WTC11 (cell line): Measurements from ENCODE around the gene WDR90. TPM values are rescaled to one million over a fixed set of nuclear protein-coding genes. Genes with fewer than 3 reads are reported as not detected.

ENCODE experiments used
- ATAC-seq: fragments of 200-7000 bp; cut with Tn5 transposase; 2 replicates; pipeline ENCODE4 v1.10.0; 2021; ENCODE audit warnings: mild to moderate bottlenecking, moderate library complexity
- CTCF ChIA-PET: fragments of 300-600 bp; sonication (Branson Sonifier 250); formaldehyde crosslinking; loops from one replicate; lab custom pipeline; 2021; ENCODE audit warnings: antibody characterized with exemption; lab: Charles Lee
- POLR2A ChIA-PET: fragments of 350-600 bp; sonication (Branson Sonifier 250); formaldehyde crosslinking; loops from one replicate; lab custom pipeline; 2021; ENCODE audit warnings: antibody characterized with exemption; lab: Charles Lee
- DNase-seq: peaks from one replicate; pipeline ENCODE4 v3.0.0; 2021; ENCODE audit warnings: low spot score
- H3K27ac Mint-ChIP-seq: 2 replicates; pipeline ENCODE4 v1.8.0; 2021; ENCODE audit warnings: mixed read lengths
- H3K27me3 Mint-ChIP-seq: 2 replicates; pipeline ENCODE4 v1.8.0; 2021; ENCODE audit warnings: low read depth, mild to moderate bottlenecking, moderate library complexity, mixed read lengths
- H3K36me3 Mint-ChIP-seq: 2 replicates; pipeline ENCODE4 v1.8.0; 2021; ENCODE audit warnings: mixed read lengths
- H3K4me1 Mint-ChIP-seq: 2 replicates; pipeline ENCODE4 v1.8.0; 2022; ENCODE audit warnings: mixed read lengths
- H3K4me3 Mint-ChIP-seq: 2 replicates; pipeline ENCODE4 v1.8.0; 2021; ENCODE audit warnings: mild to moderate bottlenecking, moderate library complexity, mixed read lengths
- H3K9me3 Mint-ChIP-seq: 2 replicates; pipeline ENCODE4 v1.8.0; 2021; ENCODE audit warnings: mixed read lengths
- HMGA2 ChIP-seq: fragments of 250-450 bp; sonication (Bioruptor Pico); IDR thresholded peaks from 2 replicates; pipeline ENCODE4 v1.4.0; 2021; ENCODE audit warnings: mild to moderate bottlenecking, moderate library complexity
- NFE2L1 ChIP-seq: sonication (generic); formaldehyde crosslinking; IDR thresholded peaks from 2 replicates; pipeline ENCODE4 v1.8.1; 2023; ENCODE audit warnings: missing genetic modification reagents
- NFYB ChIP-seq: sonication (generic); formaldehyde crosslinking; conservative IDR thresholded peaks from 2 replicates; pipeline ENCODE4 v1.8.0; 2022; ENCODE audit warnings: low read depth, missing genetic modification reagents
- SP1 ChIP-seq: sonication (generic); formaldehyde crosslinking; conservative IDR thresholded peaks from 2 replicates; pipeline ENCODE4 v1.8.1; 2022; ENCODE audit warnings: missing genetic modification reagents
- TCF7 ChIP-seq: sonication (generic); formaldehyde crosslinking; IDR thresholded peaks from 2 replicates; pipeline ENCODE4 v1.8.0; 2022; ENCODE audit warnings: mild to moderate bottlenecking, low read depth, missing genetic modification reagents, moderate library complexity
- TEAD4 ChIP-seq: sonication (generic); formaldehyde crosslinking; IDR thresholded peaks from 2 replicates; pipeline ENCODE4 v1.8.0; 2022; ENCODE audit warnings: mild to moderate bottlenecking, missing genetic modification reagents
- USF2 ChIP-seq: sonication (generic); formaldehyde crosslinking; IDR thresholded peaks from 2 replicates; pipeline ENCODE4 v1.8.1; 2023; ENCODE audit warnings: mild to moderate bottlenecking, missing genetic modification reagents, moderate library complexity
- ZMAT4 ChIP-seq: fragments of 250-450 bp; sonication (Bioruptor Pico); IDR thresholded peaks from 2 replicates; pipeline ENCODE4 v1.9.0; 2021; ENCODE audit warnings: mild to moderate bottlenecking
- ZNF263 ChIP-seq: sonication (generic); formaldehyde crosslinking; IDR thresholded peaks from 2 replicates; pipeline ENCODE4 v1.8.1; 2022; ENCODE audit warnings: low read depth, mild to moderate bottlenecking, moderate library complexity, missing genetic modification reagents
- ZNF671 ChIP-seq: fragments of 250-450 bp; sonication (Bioruptor Pico); IDR thresholded peaks from 2 replicates; pipeline ENCODE4 v1.8.0; 2021; ENCODE audit warnings: mild to moderate bottlenecking
- total RNA-seq: library from RNA; stranded (reverse); gene quantifications from 3 replicates; pipeline ENCODE4 v1.2.3, GENCODE V29; 2021
- TF ChIP-seq, protein P1 (sequence below): sonication (generic); formaldehyde crosslinking; IDR thresholded peaks from 2 replicates; pipeline ENCODE4 v1.8.0; 2022; ENCODE audit warnings: mild to moderate bottlenecking, missing genetic modification reagents
- TF ChIP-seq, protein P2 (sequence below): fragments of 250-450 bp; sonication (Bioruptor Pico); IDR thresholded peaks from 2 replicates; pipeline ENCODE4 v1.9.0; 2021; ENCODE audit warnings: mild to moderate bottlenecking
- TF ChIP-seq, protein P3 (sequence below): fragments of 200-600 bp; IDR thresholded peaks from 2 replicates; pipeline ENCODE4 v1.8.0; 2022; ENCODE audit warnings: antibody characterized with exemption
- TF ChIP-seq, protein P4 (sequence below): fragments of 250-450 bp; sonication (Bioruptor Pico); IDR thresholded peaks from 2 replicates; pipeline ENCODE4 v1.9.0; 2021; ENCODE audit warnings: mild to moderate bottlenecking, borderline replicate concordance
- TF ChIP-seq, protein P5 (sequence below): sonication (generic); formaldehyde crosslinking; IDR thresholded peaks from 2 replicates; pipeline ENCODE4 v1.8.1; 2022; ENCODE audit warnings: mild to moderate bottlenecking, missing genetic modification reagents, moderate library complexity, borderline replicate concordance

WDR90 gene
- total RNA-seq, 1 experiment from 2014 or later = 75.8 TPM

DNA sequence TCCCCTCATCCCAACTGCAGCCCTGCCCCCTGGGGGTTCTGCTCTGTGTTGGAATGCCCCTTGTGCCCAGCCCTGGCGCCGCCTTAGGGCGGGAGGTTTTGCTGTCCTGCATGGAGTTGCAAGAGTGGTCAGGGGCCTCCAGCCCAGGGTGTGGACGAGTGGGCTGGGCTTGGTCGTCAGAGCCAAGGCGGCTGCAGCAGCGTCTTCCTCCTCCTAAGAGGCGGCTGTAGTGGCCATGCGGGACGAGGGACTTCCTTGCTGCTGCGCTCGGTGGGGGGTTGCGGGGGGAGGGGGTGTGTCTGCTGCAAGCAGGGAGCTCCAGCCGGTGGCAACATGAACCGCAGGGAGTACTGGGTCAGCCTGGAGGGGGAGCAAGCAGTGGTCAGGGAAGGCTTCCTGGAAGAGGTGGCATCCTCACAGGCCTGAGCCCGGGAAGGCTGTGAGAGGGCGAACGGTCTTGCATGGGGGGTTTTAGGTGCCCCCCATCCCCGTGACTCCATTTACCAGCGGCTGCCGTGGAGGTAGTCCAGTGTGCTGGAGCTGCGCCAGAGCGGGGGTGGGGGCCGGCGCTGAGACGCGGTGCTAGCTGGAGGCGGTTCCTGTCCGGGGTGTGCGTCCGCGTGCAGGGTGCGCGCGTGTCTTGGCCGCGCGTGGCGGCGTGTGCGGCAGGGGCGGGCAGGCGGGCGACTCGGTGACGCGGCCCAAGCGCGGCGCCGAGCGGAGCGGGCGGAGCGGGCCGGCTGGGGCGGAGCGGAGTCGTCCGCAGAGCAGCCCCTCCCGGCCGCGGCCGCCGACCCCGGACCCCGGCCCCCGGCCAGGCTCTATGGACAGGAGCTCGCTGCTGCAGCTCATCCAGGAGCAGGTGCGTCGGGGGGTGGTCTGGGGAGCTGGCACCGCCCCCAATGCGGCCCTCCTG, 26.1 kb downstream of the WDR90 start, which contains the start of gene RHBDL1 (continued):
- TF ChIP-seq, protein P1, sequence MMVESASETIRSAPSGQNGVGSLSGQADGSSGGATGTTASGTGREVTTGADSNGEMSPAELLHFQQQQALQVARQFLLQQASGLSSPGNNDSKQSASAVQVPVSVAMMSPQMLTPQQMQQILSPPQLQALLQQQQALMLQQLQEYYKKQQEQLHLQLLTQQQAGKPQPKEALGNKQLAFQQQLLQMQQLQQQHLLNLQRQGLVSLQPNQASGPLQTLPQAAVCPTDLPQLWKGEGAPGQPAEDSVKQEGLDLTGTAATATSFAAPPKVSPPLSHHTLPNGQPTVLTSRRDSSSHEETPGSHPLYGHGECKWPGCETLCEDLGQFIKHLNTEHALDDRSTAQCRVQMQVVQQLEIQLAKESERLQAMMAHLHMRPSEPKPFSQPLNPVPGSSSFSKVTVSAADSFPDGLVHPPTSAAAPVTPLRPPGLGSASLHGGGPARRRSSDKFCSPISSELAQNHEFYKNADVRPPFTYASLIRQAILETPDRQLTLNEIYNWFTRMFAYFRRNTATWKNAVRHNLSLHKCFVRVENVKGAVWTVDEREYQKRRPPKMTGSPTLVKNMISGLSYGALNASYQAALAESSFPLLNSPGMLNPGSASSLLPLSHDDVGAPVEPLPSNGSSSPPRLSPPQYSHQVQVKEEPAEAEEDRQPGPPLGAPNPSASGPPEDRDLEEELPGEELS = 0 out of 2 replicates have a peak, but pooled peaks have one; percentile 22
- TF ChIP-seq NFE2L1 (CRISPR knock-in tag) = no peak
- TF ChIP-seq, all 79 proteins: peak for 16

- no peak overlapping the region for H3K27ac Mint-ChIP-seq
- ATAC-seq = no peak
Measured at GRCh38 chr16:675884-676564, 26.9 kb downstream of the WDR90 start.

DNA sequence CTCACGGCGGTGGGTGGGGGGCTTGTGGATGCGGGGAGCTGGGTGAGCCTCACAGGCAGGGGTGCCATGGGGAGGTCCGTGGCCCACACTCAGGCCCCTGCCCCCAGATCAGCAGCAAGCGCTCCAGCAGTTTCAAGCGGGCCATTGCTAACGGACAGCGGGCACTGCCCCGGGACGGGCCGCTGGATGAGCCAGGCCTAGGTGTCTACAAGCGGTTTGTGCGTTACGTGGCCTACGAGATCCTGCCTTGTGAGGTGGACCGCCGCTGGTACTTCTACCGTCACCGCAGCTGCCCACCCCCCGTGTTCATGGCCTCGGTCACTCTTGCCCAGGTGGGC, 27.4 kb downstream of the WDR90 start:
- Mint-ChIP-seq H3K9me3 (no peaks in the 10 kb centered on the region), H3K36me3 (peaks cover 10% of the 10 kb centered on the region), H3K4me1 (peaks cover 21% of the 10 kb centered on the region), H3K4me3 (no peak overlapping the region; the same call in 1 of the 2 replicates), H3K27me3 (no peaks in the 10 kb centered on the region), H3K27ac (no peak overlapping the region)
- ChIA-PET POLR2A (interaction anchor here (1.1 kb wide), 1 partner anchor 91 kb away, joined by 3 read pairs; no protein-coding TSS in a partner anchor), CTCF (interaction anchor here (0.5 to 2.8 kb wide), 12 partner anchors 9 to 1240 kb away, joined by 3 to 16 read pairs (median 6); partner anchors contain the start of genes RHOT2, WDR24 and WDR90)
- no peak for ATAC-seq
- DNase-seq = no peak
- TF ChIP-seq NFYB (CRISPR knock-in tag) (no peak), ZNF671 (CRISPR knock-in tag) (no peak), SP1 (CRISPR knock-in tag) (no peak), USF2 (no peak), TEAD4 (CRISPR knock-in tag) (no peak), HMGA2 (CRISPR knock-in tag) (no peak), TCF7 (CRISPR knock-in tag) (no peak), ZMAT4 (CRISPR knock-in tag) (no peak), ZNF263 (no peak)
- TF ChIP-seq, protein P2, sequence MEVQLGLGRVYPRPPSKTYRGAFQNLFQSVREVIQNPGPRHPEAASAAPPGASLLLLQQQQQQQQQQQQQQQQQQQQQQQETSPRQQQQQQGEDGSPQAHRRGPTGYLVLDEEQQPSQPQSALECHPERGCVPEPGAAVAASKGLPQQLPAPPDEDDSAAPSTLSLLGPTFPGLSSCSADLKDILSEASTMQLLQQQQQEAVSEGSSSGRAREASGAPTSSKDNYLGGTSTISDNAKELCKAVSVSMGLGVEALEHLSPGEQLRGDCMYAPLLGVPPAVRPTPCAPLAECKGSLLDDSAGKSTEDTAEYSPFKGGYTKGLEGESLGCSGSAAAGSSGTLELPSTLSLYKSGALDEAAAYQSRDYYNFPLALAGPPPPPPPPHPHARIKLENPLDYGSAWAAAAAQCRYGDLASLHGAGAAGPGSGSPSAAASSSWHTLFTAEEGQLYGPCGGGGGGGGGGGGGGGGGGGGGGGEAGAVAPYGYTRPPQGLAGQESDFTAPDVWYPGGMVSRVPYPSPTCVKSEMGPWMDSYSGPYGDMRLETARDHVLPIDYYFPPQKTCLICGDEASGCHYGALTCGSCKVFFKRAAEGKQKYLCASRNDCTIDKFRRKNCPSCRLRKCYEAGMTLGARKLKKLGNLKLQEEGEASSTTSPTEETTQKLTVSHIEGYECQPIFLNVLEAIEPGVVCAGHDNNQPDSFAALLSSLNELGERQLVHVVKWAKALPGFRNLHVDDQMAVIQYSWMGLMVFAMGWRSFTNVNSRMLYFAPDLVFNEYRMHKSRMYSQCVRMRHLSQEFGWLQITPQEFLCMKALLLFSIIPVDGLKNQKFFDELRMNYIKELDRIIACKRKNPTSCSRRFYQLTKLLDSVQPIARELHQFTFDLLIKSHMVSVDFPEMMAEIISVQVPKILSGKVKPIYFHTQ = no peak
- TF ChIP-seq, protein P3, sequence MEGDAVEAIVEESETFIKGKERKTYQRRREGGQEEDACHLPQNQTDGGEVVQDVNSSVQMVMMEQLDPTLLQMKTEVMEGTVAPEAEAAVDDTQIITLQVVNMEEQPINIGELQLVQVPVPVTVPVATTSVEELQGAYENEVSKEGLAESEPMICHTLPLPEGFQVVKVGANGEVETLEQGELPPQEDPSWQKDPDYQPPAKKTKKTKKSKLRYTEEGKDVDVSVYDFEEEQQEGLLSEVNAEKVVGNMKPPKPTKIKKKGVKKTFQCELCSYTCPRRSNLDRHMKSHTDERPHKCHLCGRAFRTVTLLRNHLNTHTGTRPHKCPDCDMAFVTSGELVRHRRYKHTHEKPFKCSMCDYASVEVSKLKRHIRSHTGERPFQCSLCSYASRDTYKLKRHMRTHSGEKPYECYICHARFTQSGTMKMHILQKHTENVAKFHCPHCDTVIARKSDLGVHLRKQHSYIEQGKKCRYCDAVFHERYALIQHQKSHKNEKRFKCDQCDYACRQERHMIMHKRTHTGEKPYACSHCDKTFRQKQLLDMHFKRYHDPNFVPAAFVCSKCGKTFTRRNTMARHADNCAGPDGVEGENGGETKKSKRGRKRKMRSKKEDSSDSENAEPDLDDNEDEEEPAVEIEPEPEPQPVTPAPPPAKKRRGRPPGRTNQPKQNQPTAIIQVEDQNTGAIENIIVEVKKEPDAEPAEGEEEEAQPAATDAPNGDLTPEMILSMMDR = no peak
- TF ChIP-seq, protein P4, sequence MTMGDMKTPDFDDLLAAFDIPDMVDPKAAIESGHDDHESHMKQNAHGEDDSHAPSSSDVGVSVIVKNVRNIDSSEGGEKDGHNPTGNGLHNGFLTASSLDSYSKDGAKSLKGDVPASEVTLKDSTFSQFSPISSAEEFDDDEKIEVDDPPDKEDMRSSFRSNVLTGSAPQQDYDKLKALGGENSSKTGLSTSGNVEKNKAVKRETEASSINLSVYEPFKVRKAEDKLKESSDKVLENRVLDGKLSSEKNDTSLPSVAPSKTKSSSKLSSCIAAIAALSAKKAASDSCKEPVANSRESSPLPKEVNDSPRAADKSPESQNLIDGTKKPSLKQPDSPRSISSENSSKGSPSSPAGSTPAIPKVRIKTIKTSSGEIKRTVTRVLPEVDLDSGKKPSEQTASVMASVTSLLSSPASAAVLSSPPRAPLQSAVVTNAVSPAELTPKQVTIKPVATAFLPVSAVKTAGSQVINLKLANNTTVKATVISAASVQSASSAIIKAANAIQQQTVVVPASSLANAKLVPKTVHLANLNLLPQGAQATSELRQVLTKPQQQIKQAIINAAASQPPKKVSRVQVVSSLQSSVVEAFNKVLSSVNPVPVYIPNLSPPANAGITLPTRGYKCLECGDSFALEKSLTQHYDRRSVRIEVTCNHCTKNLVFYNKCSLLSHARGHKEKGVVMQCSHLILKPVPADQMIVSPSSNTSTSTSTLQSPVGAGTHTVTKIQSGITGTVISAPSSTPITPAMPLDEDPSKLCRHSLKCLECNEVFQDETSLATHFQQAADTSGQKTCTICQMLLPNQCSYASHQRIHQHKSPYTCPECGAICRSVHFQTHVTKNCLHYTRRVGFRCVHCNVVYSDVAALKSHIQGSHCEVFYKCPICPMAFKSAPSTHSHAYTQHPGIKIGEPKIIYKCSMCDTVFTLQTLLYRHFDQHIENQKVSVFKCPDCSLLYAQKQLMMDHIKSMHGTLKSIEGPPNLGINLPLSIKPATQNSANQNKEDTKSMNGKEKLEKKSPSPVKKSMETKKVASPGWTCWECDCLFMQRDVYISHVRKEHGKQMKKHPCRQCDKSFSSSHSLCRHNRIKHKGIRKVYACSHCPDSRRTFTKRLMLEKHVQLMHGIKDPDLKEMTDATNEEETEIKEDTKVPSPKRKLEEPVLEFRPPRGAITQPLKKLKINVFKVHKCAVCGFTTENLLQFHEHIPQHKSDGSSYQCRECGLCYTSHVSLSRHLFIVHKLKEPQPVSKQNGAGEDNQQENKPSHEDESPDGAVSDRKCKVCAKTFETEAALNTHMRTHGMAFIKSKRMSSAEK (CRISPR knock-in tag) = no peak
- TF ChIP-seq, protein P5, sequence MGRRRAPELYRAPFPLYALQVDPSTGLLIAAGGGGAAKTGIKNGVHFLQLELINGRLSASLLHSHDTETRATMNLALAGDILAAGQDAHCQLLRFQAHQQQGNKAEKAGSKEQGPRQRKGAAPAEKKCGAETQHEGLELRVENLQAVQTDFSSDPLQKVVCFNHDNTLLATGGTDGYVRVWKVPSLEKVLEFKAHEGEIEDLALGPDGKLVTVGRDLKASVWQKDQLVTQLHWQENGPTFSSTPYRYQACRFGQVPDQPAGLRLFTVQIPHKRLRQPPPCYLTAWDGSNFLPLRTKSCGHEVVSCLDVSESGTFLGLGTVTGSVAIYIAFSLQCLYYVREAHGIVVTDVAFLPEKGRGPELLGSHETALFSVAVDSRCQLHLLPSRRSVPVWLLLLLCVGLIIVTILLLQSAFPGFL (CRISPR knock-in tag) = no peak

More at GRCh38 chr16:675884-676564, 26.9 kb downstream of the WDR90 start:
- POLR2A ChIA-PET = interaction anchor here (0.6 to 1.5 kb wide), 4 partner anchors 14 to 91 kb away, joined by 3 to 4 read pairs (median 3); partner anchors contain the start of gene WDR24
- CTCF ChIA-PET = interaction anchor here (0.6 to 2.8 kb wide), 21 partner anchors 8 to 292 kb away, joined by 3 to 16 read pairs (median 5); partner anchors contain the start of genes CIAO3, METTL26, RHOT2 and WDR24
- H3K36me3 Mint-ChIP-seq = peaks cover 7% of the 10 kb centered on the region
- H3K4me3 Mint-ChIP-seq = peak overlapping the region; percentile 41
- no peak for TF ChIP-seq TEAD4 (CRISPR knock-in tag)
- TF ChIP-seq, all 79 proteins: peak for 0
- DNase-seq = no peak
- Mint-ChIP-seq H3K9me3 (no peaks in the 10 kb centered on the region), H3K27me3 (no peaks in the 10 kb centered on the region), H3K4me1 (peaks cover 15% of the 10 kb centered on the region)
